Renal cortical epithelial cell (primary cell): Measurements from ENCODE around the gene GOLGA6L1. TPM values are rescaled to one million over a fixed set of nuclear protein-coding genes. Genes with fewer than 3 reads are reported as not detected.
"Not testable (repeated sequence)": the region's sequence is repeated elsewhere in the genome, so short reads cannot be mapped to it uniquely, and the experiment has no call there.

Experiments used
- DNase-seq: peaks from one replicate; pipeline ENCODE4 v3.0.0-alpha.2; 2011; ENCODE audit warnings: low read depth
- total RNA-seq: library from RNA; depleted of rRNA; stranded (reverse); fragments of >200 nt; gene quantifications from 2 replicates; pipeline ENCODE4 v1.2.3, GENCODE V29; 2014

GOLGA6L1 gene
- total RNA-seq: not detected in 2 replicates

- not testable (repeated sequence) for DNase-seq
Measured at GRCh38 chr15:23136722-23137121, at the start of gene GOLGA6L1. Gene GOLGA6L1 (minus strand): TSS chr15:23136822. CDS start chr15:23136731, 91 bp downstream.

GRCh38 chr15:23181201-23181600 is 44.6 kb upstream of the GOLGA6L1 start:
- not testable (repeated sequence) for DNase-seq

- DNase-seq: not testable (repeated sequence)
Measured at GRCh38 chr15:23180547-23180927, 43.9 kb upstream of the GOLGA6L1 start.

GRCh38 chr15:23179768-23180546 is 43.3 kb upstream of the GOLGA6L1 start:
- not testable (repeated sequence) for DNase-seq

GRCh38 chr15:23176683-23177082 is 40.1 kb upstream of the GOLGA6L1 start:
- not testable (repeated sequence) for DNase-seq

GRCh38 chr15:23175606-23176005 is 39.0 kb upstream of the GOLGA6L1 start:
- not testable (repeated sequence) for DNase-seq

GRCh38 chr15:23174609-23175140 is 38.1 kb upstream of the GOLGA6L1 start:
- not testable (repeated sequence) for DNase-seq

GRCh38 chr15:23132787-23133186 is 3.8 kb downstream of the GOLGA6L1 start:
- not testable (repeated sequence) for DNase-seq

- DNase-seq: no peak
Measured at GRCh38 chr15:23118208-23118607, 18.4 kb downstream of the GOLGA6L1 start.

GRCh38 chr15:23095796-23096195 is 40.8 kb downstream of the GOLGA6L1 start:
- no peak for DNase-seq

GRCh38 chr15:23083115-23083514 is 53.5 kb downstream of the GOLGA6L1 start:
- no peak for DNase-seq

- DNase-seq: not testable (repeated sequence)
Measured at GRCh38 chr15:23081996-23082737, 54.5 kb downstream of the GOLGA6L1 start.

- DNase-seq: no peak
Measured at GRCh38 chr15:23081271-23081670, 55.4 kb downstream of the GOLGA6L1 start.

GRCh38 chr15:23079766-23080165 is 56.9 kb downstream of the GOLGA6L1 start:
- no peak for DNase-seq

Other genes starting within 250 kb of the GOLGA6L1 start
- 147 and 171 TPM in 2 replicates for gene CYFIP1, start 156.5 kb downstream of the GOLGA6L1 start, total RNA-seq
- gene TUBGCP5, start 97.3 kb downstream of the GOLGA6L1 start, total RNA-seq: 21.5 and 21.9 TPM in 2 replicates
- not detected in 2 replicates for gene GOLGA6L26, start 197.4 kb upstream of the GOLGA6L1 start, total RNA-seq
- gene GOLGA8S, start 217.9 kb upstream of the GOLGA6L1 start, total RNA-seq: 0.10 TPM in 1 of 2 replicates, not detected in the other